ENCODE measurements around the gene FBXO38. TPM values are rescaled to one million over a fixed set of nuclear protein-coding genes. Genes with fewer than 3 reads are reported as not detected.

FBXO38 gene
- total and polyA plus RNA-seq, 2 of the 13 experiments (the other 11 are each of a cell fraction or from before 2014, with no cell fraction given): 24.8 to 35.9 TPM

DNA sequence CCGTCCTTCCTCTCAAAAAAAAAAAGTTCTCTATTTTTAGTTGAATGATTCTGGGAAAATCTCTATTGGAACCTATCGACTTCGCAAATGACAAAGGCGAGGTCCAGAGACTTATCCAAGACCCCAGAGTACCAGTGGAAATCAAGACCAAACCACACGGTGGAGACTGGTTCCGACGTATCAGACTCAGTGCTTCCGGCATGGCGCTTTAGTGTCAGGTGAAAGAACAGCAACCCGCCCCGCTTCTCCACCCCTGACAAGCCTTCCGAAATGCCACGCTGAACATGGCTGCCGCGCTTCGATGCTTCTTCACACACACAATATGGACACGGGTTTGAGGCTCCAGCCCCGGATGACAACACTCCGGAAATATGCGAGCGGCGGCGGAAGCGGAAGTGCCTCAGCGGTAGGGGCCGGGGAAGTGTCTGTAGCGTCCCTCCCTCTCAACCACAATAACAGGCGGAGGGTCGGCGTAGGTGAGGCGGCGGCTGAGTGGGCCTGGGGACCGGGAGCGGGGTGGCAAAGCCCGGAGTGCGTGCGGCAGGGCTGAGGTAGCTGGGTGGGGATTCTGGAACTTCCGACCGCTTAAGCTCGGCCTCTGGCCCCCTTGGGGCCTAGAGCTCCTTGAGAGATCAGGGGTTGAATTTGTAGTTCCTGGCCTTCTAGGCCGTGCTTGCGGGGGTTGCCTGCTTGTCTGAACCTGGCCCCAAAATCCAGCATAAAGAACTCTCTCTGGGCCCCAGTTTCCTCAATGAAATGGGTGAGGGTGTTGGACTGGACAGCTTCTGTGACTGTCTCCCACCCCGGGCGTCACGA lies at the start of gene FBXO38 (continued):
- TF ChIP-seq, protein P1, sequence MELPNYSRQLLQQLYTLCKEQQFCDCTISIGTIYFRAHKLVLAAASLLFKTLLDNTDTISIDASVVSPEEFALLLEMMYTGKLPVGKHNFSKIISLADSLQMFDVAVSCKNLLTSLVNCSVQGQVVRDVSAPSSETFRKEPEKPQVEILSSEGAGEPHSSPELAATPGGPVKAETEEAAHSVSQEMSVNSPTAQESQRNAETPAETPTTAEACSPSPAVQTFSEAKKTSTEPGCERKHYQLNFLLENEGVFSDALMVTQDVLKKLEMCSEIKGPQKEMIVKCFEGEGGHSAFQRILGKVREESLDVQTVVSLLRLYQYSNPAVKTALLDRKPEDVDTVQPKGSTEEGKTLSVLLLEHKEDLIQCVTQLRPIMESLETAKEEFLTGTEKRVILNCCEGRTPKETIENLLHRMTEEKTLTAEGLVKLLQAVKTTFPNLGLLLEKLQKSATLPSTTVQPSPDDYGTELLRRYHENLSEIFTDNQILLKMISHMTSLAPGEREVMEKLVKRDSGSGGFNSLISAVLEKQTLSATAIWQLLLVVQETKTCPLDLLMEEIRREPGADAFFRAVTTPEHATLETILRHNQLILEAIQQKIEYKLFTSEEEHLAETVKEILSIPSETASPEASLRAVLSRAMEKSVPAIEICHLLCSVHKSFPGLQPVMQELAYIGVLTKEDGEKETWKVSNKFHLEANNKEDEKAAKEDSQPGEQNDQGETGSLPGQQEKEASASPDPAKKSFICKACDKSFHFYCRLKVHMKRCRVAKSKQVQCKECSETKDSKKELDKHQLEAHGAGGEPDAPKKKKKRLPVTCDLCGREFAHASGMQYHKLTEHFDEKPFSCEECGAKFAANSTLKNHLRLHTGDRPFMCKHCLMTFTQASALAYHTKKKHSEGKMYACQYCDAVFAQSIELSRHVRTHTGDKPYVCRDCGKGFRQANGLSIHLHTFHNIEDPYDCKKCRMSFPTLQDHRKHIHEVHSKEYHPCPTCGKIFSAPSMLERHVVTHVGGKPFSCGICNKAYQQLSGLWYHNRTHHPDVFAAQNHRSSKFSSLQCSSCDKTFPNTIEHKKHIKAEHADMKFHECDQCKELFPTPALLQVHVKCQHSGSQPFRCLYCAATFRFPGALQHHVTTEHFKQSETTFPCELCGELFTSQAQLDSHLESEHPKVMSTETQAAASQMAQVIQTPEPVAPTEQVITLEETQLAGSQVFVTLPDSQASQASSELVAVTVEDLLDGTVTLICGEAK (IDR thresholded peaks at IDR 0.05): peak; percentile 78
- TF ChIP-seq, protein P1 (CRISPR knock-in tag; IDR thresholded peaks at IDR 0.05): peak; percentile 72; the same call in 1 of the 2 replicates
- TF ChIP-seq JARID2 (CRISPR knock-in tag; IDR thresholded peaks at IDR 0.05; ENCODE audit: insufficient replicate concordance): no peak
- TF ChIP-seq NRL (CRISPR knock-in tag; IDR thresholded peaks at IDR 0.05; ENCODE audit: borderline replicate concordance): no peak; the same call in 1 of the 2 replicates
- TF ChIP-seq ZNF34 (CRISPR knock-in tag; IDR thresholded peaks at IDR 0.05; ENCODE audit: borderline replicate concordance): no peak; the same call in 1 of the 2 replicates
- TF ChIP-seq SP1 (IDR thresholded peaks at IDR 0.05): no peak
- peak; percentile 52; the same call in 1 of the 2 replicates for TF ChIP-seq SP1 (CRISPR knock-in tag; IDR thresholded peaks at IDR 0.05)
- TF ChIP-seq, protein P2, sequence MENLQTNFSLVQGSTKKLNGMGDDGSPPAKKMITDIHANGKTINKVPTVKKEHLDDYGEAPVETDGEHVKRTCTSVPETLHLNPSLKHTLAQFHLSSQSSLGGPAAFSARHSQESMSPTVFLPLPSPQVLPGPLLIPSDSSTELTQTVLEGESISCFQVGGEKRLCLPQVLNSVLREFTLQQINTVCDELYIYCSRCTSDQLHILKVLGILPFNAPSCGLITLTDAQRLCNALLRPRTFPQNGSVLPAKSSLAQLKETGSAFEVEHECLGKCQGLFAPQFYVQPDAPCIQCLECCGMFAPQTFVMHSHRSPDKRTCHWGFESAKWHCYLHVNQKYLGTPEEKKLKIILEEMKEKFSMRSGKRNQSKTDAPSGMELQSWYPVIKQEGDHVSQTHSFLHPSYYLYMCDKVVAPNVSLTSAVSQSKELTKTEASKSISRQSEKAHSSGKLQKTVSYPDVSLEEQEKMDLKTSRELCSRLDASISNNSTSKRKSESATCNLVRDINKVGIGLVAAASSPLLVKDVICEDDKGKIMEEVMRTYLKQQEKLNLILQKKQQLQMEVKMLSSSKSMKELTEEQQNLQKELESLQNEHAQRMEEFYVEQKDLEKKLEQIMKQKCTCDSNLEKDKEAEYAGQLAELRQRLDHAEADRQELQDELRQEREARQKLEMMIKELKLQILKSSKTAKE (CRISPR knock-in tag; IDR thresholded peaks at IDR 0.05; ENCODE audit: borderline replicate concordance): no peak
- TF ChIP-seq MAFF (IDR thresholded peaks at IDR 0.05; ENCODE audit: low read depth, low read length): no peak
- TF ChIP-seq PCBP2 (optimal IDR thresholded peaks at IDR 0.05; ENCODE audit: low read depth, low read length, poor library complexity, severe bottlenecking): no peak
- peak; percentile 89 for TF ChIP-seq PHF20 (CRISPR knock-in tag; IDR thresholded peaks at IDR 0.05)
- TF ChIP-seq ZBTB34 (CRISPR knock-in tag; IDR thresholded peaks at IDR 0.05): 0 out of 2 replicates have a peak, but pooled peaks have one; percentile 48
- no peak for TF ChIP-seq SRSF4 (IDR thresholded peaks at IDR 0.05; ENCODE audit: low read depth, low read length, poor library complexity, severe bottlenecking)
- TF ChIP-seq U2AF2 (IDR thresholded peaks at IDR 0.05; ENCODE audit: low read depth, low read length): no peak
- TF ChIP-seq ZNF672 (CRISPR knock-in tag; IDR thresholded peaks at IDR 0.05): no peak
- TF ChIP-seq MAFG (CRISPR knock-in tag; IDR thresholded peaks at IDR 0.05): no peak

Data from HepG2 (cell line).